HL-60/S4 treated with retinoic acid at 250 ng/mL for 4 days and 3 days (cell line): ENCODE measurements around the gene SIK2.
"Not testable (repeated sequence)": the region's sequence is repeated elsewhere in the genome, so short reads cannot be mapped to it uniquely, and the experiment has no call there.

Source experiments
- in situ Hi-C: fragments of 300-500 bp; cut with MboI; formaldehyde crosslinking; loops from 2 replicates; pipeline ENCODE4 v1.7.0; 2022; ENCODE audit warnings: low sequenced_read_pairs

Gene SIK2

GRCh38 chr11:111748035-111748804 is 146.0 kb downstream of the SIK2 start:
- in situ Hi-C loops = no loop called here

- in situ Hi-C loops = no loop called here
These were observed 147.4 kb downstream of the SIK2 start for GRCh38 chr11:111749646-111750045.

- in situ Hi-C loops = no loop called here
These were observed 153.8 kb downstream of the SIK2 start for GRCh38 chr11:111756097-111756496.

GRCh38 chr11:111759376-111759775 is 157.1 kb downstream of the SIK2 start:
- in situ Hi-C loops = no loop called here

- in situ Hi-C loops = no loop called here
These were observed 157.6 kb downstream of the SIK2 start for GRCh38 chr11:111759778-111760407.

GRCh38 chr11:111761036-111761435 is 158.8 kb downstream of the SIK2 start:
- in situ Hi-C loops = no loop called here

- in situ Hi-C loops = no loop called here
These were observed 160.3 kb downstream of the SIK2 start for GRCh38 chr11:111762526-111762925.

GRCh38 chr11:111762981-111763643 is 160.9 kb downstream of the SIK2 start:
- in situ Hi-C loops = no loop called here

GRCh38 chr11:111764621-111765020 is 162.4 kb downstream of the SIK2 start:
- in situ Hi-C loops = no loop called here

- in situ Hi-C loops = no loop called here
These were observed 163.2 kb downstream of the SIK2 start for GRCh38 chr11:111765320-111765983.

GRCh38 chr11:111765984-111766833 is 164.0 kb downstream of the SIK2 start, which contains the start of gene PPP2R1B:
TSS of gene PPP2R1B (minus strand) at chr11:111766389. CDS start at chr11:111766361, 28 bp downstream.
- in situ Hi-C loops = no loop called here

GRCh38 chr11:111766834-111767142 is 164.5 kb downstream of the SIK2 start:
- in situ Hi-C loops = no loop called here

- in situ Hi-C loops = no loop called here
These were observed 168.4 kb downstream of the SIK2 start for GRCh38 chr11:111770581-111771134.

GRCh38 chr11:111771205-111771604 is 169.0 kb downstream of the SIK2 start:
- in situ Hi-C loops = not testable (repeated sequence)

GRCh38 chr11:111772535-111772934 is 170.3 kb downstream of the SIK2 start:
- in situ Hi-C loops = no loop called here

GRCh38 chr11:111774955-111775710 is 172.9 kb downstream of the SIK2 start:
- in situ Hi-C loops = loop anchor here (25.0 kb wide), 1 partner anchor 188 kb away; no protein-coding TSS in a partner anchor

GRCh38 chr11:111776398-111777093 is 174.3 kb downstream of the SIK2 start:
- in situ Hi-C loops = loop anchor here (25.0 kb wide), 1 partner anchor 189 kb away; no protein-coding TSS in a partner anchor
